Stimulated activated CD8-positive, alpha-beta memory T cell treated with anti-CD3 and anti-CD28 coated beads, Interleukin-15, amount 100 ng/mL, for 48 hours (primary cell): ENCODE results near the gene MBD3L2B.

Experiments
- DNase-seq, 2 donors: peaks; one replicate each; pipeline ENCODE4 v3.0.0-alpha.2; 2020; ENCODE audit warnings: low read depth in 2 of 2

The MBD3L2B gene

DNA sequence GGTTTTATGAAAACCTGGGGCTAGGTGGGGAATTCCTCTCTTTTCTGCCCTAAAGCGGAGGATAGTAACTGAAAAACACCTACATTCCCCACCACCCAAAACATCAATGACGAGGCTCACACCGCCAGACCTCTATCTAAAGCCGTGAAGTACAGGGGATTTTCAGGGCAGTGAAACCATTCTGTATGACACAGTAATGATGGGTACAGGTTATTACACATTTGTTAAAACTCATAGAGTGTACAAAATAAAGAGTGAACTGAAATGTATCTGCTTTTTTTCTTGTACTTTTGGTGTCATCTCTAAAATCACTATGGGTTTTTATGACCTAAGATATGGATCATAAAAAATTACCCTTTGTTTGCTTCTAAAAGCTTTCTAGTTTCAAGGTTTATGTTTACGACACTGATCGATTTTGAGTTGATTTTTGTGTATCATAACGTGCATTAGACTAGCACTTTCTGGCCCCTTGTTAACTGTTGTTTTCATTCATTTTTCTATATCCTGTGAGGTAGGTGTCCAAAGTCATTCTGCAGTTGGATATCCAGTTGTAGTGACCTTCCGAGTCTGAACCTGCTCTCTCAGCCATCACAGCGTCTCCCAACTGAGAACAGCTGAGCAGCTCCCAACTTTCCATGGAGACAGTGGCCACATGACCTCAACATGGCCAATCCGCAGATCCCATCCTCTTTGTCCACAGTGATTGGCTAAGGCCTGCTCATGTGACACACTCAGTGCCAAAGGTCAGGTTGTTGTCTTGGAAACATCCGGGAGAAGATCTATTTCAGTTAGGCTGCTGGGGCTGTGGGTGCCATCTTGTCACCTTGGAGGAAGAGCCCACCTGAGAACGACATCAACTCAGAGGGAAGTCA, 10.3 kb downstream of the MBD3L2B start:
- DNase-seq: no peak

DNA sequence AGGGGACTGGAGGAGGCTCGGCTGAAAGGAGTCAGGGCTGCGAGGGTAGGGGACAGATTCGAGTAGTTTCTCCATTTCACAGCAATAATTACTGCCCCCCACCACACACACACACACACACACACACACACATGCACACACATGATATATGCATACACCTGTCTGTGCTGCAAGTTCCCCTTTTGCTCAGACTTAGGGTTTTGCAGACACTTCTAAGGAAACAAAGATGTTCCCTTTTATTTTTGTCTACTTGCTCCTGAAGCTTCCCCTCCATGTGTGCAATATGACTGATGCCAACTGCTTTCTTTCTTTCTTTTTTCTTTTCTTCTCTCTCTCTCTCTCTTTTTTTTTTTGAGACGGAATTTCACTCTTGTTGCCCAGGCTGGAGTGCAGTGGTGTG, 13.4 kb downstream of the MBD3L2B start:
- DNase-seq: no peak

DNA sequence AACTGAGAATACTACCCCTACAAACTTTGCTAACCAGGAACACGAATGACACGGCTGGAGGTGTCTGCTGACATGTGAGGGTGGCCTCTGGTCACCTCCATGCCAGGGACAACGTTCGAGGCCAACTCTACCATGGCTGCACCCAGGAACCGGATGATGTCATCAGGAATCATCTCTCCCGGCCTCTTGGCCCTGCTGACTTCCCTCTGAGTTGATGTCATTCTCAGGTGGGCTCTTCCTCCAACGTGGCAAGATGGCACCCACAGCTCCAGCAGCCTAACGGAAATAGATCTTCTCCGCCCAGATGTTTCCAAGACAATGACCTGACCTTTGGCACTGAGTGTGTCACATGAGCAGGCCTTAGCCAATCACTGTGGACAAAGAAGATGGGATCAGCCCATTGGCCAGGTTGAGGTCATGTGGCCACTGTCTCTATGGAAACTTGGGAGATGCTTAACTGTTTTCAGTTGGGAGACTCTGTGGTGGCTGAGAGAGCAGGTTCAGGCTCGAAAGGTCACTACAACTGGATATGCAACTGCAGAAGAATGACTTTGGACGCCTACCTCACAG, 15.0 kb downstream of the MBD3L2B start:
- DNase-seq: no peak

DNA sequence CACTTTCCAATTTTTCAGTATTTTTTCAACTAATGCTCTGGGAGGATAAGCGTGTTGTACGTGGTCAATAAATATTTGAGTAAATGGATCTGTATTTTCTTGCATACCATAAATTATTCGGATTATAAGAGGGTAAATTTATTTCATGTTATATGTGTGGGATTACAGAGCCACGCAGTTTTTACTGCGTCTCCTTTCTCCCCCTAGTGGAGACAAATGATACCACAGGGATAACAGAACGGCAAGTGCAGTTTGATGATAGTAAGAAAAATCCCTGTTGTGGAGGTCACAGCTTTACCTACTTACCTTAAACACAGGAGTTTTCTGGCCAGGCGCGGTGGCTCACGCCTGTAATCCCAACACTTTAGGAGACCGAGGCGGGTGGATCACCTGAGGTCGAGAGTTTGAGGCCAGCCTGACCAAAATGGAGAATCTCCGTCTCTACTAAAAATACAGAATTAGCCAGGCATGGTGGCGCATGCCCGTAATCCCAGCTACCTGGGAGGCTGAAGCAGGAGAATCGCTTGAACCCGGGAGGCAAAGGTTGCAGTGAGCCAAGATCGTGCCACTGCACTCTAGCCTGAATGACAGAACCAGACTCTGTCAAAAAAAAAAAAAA, 16.8 kb downstream of the MBD3L2B start:
- DNase-seq: no peak

DNA sequence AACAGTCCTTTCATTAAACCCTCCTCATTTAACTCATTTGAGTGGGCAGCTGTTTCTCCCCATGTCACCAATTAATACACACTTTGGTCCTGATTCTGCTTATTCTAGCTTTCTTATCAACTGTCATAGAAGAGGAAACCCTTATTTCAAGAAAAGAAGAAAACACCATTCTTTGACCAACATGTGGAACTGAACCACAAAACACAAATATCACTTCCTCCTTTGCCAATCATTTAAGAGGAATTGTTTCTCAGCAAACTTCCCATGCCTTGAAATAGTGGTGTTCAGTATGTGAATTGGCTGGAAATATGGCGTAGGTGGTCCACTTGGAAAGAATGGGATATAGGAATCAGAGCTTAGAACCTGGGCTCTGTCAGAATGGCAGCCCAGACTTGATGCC, 20.4 kb downstream of the MBD3L2B start:
- DNase-seq: no peak

DNA sequence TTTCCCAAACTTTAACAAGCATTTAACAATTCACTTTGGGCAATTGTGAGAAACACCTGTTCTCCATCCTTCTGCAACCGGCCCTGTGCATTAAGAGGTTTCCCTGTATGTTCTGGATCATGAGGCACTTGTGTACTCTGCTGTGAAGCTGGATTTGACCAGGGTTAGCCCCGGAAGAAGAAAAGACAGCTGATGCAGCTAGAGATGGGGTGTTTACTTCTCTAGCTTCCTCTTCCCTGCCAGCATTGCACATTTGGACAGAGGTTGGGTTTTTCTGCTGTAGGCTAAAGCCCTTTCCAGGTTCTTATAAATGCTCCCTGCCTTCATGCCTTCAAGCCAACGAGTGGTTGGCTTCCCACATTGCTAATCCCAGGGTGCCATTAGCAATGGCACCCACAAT, 20.9 kb downstream of the MBD3L2B start:
- DNase-seq: no peak

DNA sequence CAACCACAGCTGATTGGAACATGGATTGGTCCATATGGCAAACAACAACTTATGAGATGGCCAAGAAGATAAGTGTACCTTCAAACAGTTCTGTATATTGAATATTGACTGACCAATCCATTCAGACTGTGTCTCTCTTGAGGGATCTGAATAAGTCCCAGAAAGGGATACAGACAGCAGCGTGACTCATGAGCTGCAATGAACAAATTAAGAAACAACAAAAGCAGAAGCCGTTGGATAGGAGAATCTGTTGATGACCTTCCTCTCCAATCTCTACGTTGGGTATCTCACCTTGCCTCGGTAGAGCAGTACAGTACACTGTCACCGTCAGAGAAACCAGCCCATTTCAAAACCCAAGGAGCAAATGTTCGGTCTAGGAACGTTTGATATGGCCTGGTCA, 21.3 kb downstream of the MBD3L2B start:
- DNase-seq: no peak

DNA sequence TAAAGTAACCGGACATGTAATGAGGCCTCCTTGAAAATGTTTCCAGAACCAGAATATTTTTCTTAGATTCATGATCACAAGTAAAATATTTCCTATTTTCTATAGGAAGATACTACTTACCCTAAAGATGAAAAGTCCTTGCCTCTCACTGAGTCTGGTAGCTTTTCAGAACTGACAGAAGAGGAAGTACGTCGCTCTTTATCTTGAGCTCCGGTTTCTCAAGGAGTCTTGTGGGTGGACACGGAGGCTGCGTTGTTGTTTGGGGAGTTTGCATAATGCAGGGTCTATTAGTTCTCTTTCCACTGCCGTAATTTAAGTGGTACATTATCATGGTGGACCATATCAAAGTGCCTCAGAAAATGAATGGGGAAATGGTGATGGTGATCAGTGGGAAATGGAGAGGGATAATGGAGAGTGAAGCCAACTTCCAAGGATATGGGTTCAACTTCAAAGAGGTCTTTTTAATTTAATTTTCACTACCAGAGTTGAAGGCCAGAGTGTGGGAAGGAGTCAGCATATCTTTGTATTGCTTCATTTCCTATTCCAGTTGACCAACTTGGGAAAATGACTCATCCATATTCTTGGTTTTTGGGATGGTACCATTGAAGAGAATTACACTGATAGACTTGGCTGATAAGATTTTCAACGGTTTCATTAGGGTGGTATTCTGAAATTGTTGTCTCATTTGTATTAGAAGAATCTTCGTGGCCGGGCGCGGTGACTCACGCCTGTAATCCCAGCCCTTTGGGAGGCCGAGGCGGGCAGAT, 23.4 kb downstream of the MBD3L2B start:
- no peak for DNase-seq

DNA sequence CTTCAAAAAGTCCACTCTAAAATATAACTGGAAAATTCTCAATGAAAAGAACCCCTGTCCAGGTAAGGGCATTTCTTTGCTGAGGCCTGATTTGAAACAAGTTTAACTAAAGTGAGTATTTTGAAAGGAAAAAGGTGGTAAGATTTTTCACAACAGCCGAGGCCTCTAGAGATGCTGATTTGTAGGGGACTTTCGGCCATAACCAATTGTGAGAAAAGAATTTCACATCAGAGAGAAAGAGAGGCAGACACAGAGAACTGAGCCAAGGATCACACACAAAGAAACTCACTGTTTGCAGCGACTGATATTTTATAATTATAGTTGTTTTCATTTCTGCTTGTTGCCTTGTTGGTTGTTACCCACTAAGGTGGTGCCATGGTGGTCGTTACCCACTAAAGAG, 24.4 kb downstream of the MBD3L2B start:
- no peak for DNase-seq

DNA sequence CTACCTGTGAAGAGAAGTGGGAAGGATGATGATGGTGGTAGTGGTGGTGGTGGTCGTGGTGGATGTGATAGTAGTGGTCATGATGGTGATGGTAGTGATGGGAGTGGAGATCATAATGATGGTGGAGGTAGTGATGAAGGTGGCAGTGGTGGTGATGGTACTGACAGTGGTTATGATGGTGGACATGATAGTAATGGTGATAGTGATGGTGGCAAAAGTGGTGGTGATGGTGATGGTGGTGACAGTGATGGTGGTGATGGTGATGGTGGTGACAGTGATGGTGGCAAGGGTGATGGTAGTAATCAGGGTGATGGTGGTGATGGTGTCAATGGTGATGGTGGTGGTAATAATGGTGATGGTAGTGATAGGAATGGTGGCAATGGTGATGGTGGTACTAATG, 26.2 kb downstream of the MBD3L2B start:
- no peak for DNase-seq

DNA sequence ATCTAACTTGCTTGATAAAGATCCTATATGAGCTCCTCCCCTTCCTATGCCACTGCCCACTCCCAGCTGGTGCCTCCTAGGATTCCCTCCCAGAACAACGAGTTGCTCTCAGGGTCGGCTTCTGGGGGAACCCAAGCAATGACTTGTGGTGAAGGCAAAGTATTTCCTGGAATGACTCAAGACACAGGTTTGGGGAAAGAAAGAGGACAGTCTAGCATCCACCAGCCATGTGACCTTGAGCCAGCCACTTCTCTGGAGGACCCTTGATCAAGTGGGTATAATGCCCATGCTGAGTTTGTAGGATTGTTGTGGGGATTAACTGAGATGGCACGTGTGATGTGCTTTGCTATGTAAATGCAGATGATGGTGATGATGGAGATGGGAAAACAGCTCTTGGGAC, 33.0 kb downstream of the MBD3L2B start:
- no peak for DNase-seq

DNA sequence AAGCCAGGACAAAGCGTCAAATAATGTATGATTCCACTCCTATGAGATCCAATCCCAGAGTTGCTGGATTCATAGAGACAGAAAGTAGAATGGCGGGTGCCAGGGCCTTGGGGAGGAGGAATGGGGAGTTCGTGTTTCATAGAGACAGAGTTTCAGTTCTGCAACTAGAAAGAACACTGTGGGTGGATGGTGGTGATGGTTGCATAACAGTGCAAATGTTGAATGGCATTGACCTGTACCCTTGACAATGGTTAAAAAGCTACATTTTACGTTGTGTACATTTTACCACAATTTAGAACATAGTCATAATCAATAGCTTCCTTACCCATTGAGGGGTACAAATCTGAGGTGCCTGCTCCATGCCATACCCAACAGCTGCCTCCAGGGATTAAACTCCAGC, 33.4 kb downstream of the MBD3L2B start:
- DNase-seq: no peak

DNA sequence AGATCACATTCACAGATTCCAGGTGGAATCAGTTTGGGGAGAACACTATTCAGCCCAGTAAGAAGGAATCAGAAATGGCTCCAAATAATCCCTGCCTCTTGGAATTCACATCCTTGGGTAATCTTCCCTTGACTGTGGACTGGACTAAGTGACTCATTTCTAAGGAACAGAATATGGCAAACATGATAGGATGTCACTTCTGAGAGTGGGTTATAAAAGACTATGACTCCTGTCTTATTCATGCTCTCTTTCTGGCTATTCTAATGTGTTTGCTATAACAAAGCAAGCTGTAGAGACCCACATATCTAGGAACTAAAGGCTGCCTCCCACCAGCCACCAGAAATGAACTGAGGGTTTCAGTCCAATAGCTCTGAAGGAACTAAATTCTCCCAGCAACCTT, 37.8 kb downstream of the MBD3L2B start:
- DNase-seq: no peak

DNA sequence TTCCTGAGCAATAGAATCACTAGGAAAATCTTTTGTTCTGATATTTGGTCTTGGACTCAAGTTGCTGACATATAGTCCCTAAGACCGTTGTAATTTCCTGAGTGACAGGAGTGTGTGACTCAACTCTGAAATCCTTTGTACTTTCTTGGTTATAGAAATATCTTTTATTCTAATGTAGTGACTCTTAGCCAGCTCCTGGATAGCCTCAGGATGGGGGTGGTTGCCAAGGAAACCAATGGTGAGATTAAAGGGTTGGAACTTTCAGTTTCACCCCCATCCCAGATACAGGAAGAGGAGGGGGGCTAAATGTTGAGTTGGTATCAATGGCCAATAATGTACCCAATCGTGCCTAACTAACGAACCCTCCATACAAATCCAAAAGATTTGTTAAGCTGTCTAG, 41.8 kb downstream of the MBD3L2B start:
- DNase-seq: no peak

DNA sequence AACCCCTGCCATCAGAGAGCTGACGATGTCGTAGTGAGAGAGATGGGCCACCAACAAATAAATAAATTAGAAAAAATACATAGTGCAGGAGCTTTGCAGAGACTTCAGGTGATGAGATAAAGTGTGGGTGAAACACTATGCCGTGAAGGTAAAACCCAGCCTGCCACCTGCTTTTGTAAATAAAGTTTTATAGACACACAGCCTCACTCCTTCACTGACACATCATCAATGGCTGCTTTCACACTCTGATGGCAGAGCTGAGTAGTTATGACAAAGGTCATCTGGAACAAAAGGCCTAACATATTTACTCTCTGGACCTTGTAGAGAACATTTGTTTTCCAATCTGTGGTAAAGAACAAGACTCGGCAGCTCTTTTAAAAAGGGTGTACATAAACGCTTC, 45.0 kb downstream of the MBD3L2B start:
- no peak for DNase-seq

DNA sequence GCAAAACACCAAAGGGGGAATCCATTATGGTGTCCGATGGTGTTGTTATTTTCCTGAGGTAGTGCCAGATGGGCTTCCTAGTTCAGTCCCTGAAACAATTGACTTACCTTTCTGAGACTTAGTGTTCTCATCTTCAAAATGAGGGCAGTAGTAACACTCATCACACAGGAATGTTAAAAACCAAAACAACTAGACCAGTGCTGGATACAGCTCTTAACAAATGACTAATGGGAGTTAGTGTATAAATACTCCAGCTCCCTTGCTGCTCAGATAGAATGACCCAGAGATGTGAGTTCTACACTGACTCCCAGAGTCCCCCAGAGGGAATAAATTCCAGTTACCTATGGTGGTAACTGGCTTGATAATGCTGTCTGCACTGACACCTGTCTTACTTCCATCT, 49.9 kb downstream of the MBD3L2B start:
- no peak for DNase-seq

DNA sequence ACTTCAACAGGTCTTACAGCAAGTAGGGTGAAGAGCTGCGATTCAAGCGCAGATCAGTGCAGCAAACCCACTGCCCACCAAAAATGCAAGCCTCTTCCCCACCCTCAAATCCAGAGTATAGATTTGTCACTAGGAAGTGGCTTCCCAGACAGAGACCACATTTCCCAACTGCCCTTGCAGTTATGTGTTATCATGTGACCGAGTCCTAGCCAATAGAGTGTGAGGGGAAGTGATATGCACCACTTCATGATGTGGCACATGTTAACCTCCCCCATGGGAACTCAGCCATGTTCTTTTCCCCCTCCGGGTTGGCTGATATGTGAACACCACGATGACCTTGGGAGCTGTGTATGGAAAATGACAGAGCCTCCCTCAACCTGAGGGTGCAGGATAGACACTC, 50.8 kb downstream of the MBD3L2B start:
- no peak for DNase-seq

DNA sequence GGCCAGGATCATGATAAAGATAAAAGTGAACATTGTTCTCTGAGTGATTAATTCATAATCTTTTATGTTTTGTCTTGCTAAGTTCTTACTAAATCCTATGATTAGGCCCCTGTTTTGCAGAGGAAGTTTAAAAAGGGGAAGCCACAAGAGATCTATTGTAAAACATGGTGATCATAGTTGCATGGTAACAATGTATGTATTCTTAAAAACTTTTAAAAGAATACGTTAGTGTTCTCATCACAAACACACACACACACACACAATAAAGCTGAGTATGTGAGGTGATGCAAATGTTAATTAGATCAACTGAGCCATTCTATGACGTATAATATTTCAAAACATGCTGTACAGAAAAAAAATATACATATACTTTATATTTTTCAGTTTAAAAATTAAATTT, 51.2 kb downstream of the MBD3L2B start:
- no peak for DNase-seq

DNA sequence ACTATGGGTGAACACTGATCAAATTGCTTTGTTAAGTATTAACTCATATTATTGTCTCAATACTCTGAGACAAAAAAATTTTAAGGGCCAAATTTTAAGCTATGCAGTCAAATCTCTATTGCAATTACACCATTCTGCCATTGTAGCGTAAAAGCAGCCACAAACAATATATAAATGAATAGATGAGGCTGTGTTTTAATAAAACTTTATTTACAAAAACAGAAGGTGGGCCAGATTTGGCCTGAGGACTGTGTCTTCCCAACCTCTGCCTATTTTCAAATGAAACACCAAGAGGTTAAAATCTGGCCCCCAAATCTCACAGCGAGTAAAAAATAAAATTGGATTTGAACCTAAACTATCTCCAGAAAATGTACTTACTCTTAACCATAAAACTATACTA, 51.7 kb downstream of the MBD3L2B start:
- DNase-seq: no peak
